RWPE1 (cell line): ENCODE results near the gene ZMYM3.

Experiments used
- CTCF ChIA-PET: fragments of 350-600 bp; sonication (Branson Sonifier 250); formaldehyde crosslinking; extraction: SDS; loops from one replicate; lab custom pipeline; 2021; lab: Yijun Ruan, JAX
- POLR2A ChIA-PET: fragments of 400-600 bp; formaldehyde crosslinking; extraction: SDS; loops from one replicate; lab custom pipeline; 2020; ENCODE audit warnings: antibody characterized with exemption; ENCODE audit not compliant: low non-redundant PET; lab: Yijun Ruan, JAX
- DNase-seq: peaks from one replicate; pipeline ENCODE4 v3.0.0; 2012; ENCODE audit warnings: low spot score
- H3K27ac ChIP-seq: fragments of 450-650 bp; 2 replicates; pipeline ENCODE4 v1.5.1; 2017
- CTCF ChIP-seq: fragments of 450-650 bp; conservative IDR thresholded peaks from 2 replicates; pipeline ENCODE4 v1.5.1; 2017; ENCODE audit warnings: low read depth, mild to moderate bottlenecking

ZMYM3 gene

DNA sequence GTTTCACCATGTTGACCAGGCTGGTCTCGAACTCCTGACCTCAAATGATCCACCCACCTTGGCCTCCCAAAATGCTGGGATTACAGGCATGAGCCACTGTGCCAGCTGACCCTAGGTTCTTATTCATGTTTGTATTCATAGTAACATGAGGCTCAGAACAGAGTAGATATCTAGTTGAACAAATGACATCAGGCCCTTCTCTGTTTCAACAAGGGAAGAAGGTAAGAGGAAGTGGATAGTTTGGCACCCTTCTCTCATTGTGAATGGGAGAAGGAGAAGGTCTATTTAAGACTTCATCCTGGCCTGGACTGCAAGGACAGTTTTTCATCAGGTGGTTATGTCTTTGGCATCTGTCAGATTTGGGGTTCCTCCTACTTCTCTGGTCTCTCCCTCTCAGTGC, 17.1 kb downstream of the ZMYM3 start:
- TF ChIP-seq CTCF: no peak
- POLR2A ChIA-PET: no interaction called here
- no peak for DNase-seq
- CTCF ChIA-PET: no interaction called here
- no peak overlapping the region for H3K27ac ChIP-seq

DNA sequence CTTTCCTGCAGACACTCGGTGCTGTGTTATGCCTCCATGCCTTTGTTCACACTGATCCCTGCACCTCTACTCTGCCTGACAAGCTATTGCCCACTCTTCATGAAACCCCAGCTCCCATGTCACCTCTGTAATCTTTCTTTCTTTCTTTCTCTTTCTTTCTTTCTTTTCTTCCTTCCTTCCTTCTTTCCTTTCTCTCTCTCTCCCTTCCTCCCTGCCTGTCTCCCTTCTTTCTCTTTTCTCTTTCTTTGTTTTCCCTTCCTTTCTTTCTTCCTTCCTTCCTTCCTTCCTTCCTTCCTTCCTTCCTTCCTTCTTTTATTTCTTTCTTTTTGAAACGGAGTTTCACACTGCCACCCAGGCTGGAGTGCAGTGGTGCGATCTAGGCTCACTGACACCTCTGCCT, 18.5 kb downstream of the ZMYM3 start:
- TF ChIP-seq CTCF: no peak
- DNase-seq: no peak
- POLR2A ChIA-PET: no interaction called here
- H3K27ac ChIP-seq: no peak overlapping the region
- CTCF ChIA-PET: no interaction called here

GRCh38 chrX:71228063-71228642, 25.8 kb downstream of the ZMYM3 start:
- POLR2A ChIA-PET: no interaction called here
- TF ChIP-seq CTCF: no peak
- no peak overlapping the region for H3K27ac ChIP-seq
- CTCF ChIA-PET: interaction anchor here (0.5 to 0.6 kb wide), 3 partner anchors 77 to 473 kb away, joined by 3 to 5 read pairs (median 4); no protein-coding TSS in a partner anchor
- DNase-seq: no peak

DNA sequence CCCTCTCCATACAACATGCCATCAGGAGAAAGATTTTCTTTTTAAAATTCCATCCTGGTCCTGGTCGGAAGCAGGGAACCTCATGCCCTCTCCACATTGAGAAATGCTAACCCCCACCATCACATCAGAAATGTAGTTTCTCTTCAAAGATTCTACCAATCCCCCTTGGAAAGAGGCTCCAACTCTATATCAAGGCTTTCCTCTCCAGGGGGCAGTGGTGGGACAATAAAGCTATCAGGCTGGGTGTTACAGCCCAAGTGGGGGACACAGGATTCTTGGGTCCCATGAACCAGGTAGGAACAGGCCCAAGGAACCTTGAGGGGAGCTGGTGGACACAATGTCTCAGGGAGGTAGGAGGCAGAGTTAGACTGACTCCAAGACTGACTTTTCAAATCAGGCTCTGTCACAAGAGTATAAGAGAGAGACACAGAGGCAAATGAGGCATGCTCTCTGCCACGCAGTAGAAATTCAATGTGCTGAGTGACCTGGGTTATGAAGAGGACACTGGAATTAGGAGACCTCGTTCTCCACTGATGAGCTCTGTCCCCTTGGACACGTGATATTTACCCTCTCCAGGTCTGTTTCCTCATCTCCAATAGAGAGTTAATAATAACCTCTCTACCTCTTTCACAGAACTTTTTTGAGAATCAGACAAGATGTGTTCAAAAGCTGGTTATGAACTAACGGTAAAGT, 26.4 kb downstream of the ZMYM3 start:
- no peak for DNase-seq
- ChIA-PET POLR2A (no interaction called here), CTCF (interaction anchor here (0.5 to 0.6 kb wide), 3 partner anchors 76 to 472 kb away, joined by 3 to 5 read pairs (median 4); no protein-coding TSS in a partner anchor)
- no peak for TF ChIP-seq CTCF
- H3K27ac ChIP-seq: no peak overlapping the region

DNA sequence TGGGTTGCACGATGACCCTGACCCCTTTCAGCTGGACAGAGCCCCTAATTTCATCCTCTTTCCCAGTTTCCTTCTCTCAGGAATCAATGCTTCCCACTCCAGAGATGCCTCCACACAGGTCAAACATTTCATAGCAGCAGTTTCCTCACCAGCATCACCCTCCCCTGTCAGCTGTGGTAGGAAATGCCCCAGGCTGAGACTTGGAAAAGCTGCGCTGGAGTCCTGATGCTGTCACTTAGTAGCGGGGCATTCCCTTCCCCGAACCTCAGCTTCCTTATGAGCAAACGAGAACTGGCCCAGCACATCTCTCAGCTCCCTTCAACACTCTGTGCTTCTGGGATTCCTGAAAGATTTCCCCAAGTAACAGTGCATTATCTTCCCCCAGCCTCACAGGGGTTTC, 28.3 kb downstream of the ZMYM3 start:
- no peak for TF ChIP-seq CTCF
- no peak overlapping the region for H3K27ac ChIP-seq
- no peak for DNase-seq
- CTCF ChIA-PET: no interaction called here
- POLR2A ChIA-PET: no interaction called here

DNA sequence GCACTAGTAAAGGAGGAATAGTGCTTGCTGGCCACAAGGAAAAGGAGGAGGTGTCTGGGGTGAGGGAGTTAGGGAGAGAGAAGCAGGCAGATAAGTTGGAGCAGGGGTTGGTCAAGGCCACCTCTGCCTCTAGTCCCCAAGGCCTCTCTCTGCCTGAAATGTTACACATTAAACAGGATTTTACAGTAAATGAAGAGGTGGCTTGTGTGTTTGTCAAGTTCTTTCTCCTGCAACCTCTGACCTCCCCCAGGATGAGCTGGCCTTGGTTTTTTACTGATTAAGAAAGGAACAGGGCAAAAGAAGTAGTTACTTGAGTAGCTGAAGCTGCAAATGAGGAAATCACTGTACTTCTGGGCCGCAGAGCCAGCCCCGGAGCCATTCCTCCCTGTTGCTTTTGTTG, 28.9 kb downstream of the ZMYM3 start:
- ChIA-PET CTCF (no interaction called here), POLR2A (no interaction called here)
- TF ChIP-seq CTCF: no peak
- no peak for DNase-seq
- H3K27ac ChIP-seq: no peak overlapping the region
